ENCODE data around the gene CST5.
"Not testable (repeated sequence)": the region's sequence is repeated elsewhere in the genome, so short reads cannot be mapped to it uniquely, and the experiment has no call there.

CST5 gene

GRCh38 chr20:23869520-23869919 is 10.0 kb downstream of the CST5 start:
- no peak for DNase-seq (ENCODE audit: low read depth)
- no peak for TF ChIP-seq POLR2A (IDR thresholded peaks at IDR 0.05; ENCODE audit: extremely low read depth, insufficient read length)
- no peak overlapping the region for H3K4me3 ChIP-seq (ENCODE audit: low read depth, low read length)

GRCh38 chr20:23868321-23868720 is 11.2 kb downstream of the CST5 start:
- no peak overlapping the region for H3K4me3 ChIP-seq (ENCODE audit: low read depth, low read length)
- TF ChIP-seq MYC (IDR thresholded peaks at IDR 0.05; ENCODE audit: low read depth, low read length) (no peak), POLR2A (IDR thresholded peaks at IDR 0.05; ENCODE audit: extremely low read depth, insufficient read length) (no peak), MAX (IDR thresholded peaks at IDR 0.05; ENCODE audit: low read depth, low read length) (no peak)
- no peak for DNase-seq (ENCODE audit: low read depth)

- no peak for DNase-seq (ENCODE audit: low read depth)
- H3K4me3 ChIP-seq (ENCODE audit: low read depth, low read length): no peak overlapping the region
- TF ChIP-seq MYC (IDR thresholded peaks at IDR 0.05; ENCODE audit: low read depth, low read length): no peak
- TF ChIP-seq MAX (IDR thresholded peaks at IDR 0.05; ENCODE audit: low read depth, low read length): no peak
- no peak for TF ChIP-seq POLR2A (IDR thresholded peaks at IDR 0.05; ENCODE audit: extremely low read depth, insufficient read length)
- no peak for TF ChIP-seq CTCF (IDR thresholded peaks at IDR 0.05; ENCODE audit: low read depth, low read length)
Observed at GRCh38 chr20:23867152-23867776, 12.3 kb downstream of the CST5 start.

GRCh38 chr20:23860771-23861170 is 18.8 kb downstream of the CST5 start:
- H3K4me3 ChIP-seq (ENCODE audit: low read depth, low read length); DNase-seq (ENCODE audit: low read depth): not testable (repeated sequence)

- TF ChIP-seq MAX (IDR thresholded peaks at IDR 0.05; ENCODE audit: low read depth, low read length) (no peak), POLR2A (IDR thresholded peaks at IDR 0.05; ENCODE audit: extremely low read depth, insufficient read length) (no peak), CTCF (IDR thresholded peaks at IDR 0.05; ENCODE audit: low read depth, low read length) (no peak), MYC (IDR thresholded peaks at IDR 0.05; ENCODE audit: low read depth, low read length) (no peak)
- no peak overlapping the region for H3K4me3 ChIP-seq (ENCODE audit: low read depth, low read length)
Observed at GRCh38 chr20:23857962-23858595, 21.5 kb downstream of the CST5 start.

GRCh38 chr20:23856736-23857135 is 22.8 kb downstream of the CST5 start:
- TF ChIP-seq CTCF (IDR thresholded peaks at IDR 0.05; ENCODE audit: low read depth, low read length) (no peak), MAX (IDR thresholded peaks at IDR 0.05; ENCODE audit: low read depth, low read length) (no peak)
- DNase-seq (ENCODE audit: low read depth): no peak
- no peak overlapping the region for H3K4me3 ChIP-seq (ENCODE audit: low read depth, low read length)

More at GRCh38 chr20:23857962-23858595, 21.5 kb downstream of the CST5 start:
- DNase-seq (ENCODE audit: low read depth): no peak

GRCh38 chr20:23856226-23856625 is 23.3 kb downstream of the CST5 start:
- no peak for DNase-seq (ENCODE audit: low read depth)
- TF ChIP-seq CTCF (IDR thresholded peaks at IDR 0.05; ENCODE audit: low read depth, low read length): no peak
- no peak for TF ChIP-seq POLR2A (IDR thresholded peaks at IDR 0.05; ENCODE audit: extremely low read depth, insufficient read length)
- TF ChIP-seq MAX (IDR thresholded peaks at IDR 0.05; ENCODE audit: low read depth, low read length): no peak
- no peak for TF ChIP-seq MYC (IDR thresholded peaks at IDR 0.05; ENCODE audit: low read depth, low read length)

More at GRCh38 chr20:23856226-23856625, 23.3 kb downstream of the CST5 start:
- H3K4me3 ChIP-seq (ENCODE audit: low read depth, low read length): no peak overlapping the region
